Mesangial cell (primary cell): ENCODE results near the gene ESX1. TPM values are rescaled to one million over a fixed set of nuclear protein-coding genes. Genes with fewer than 3 reads are reported as not detected.

Experiments
- total RNA-seq: library from RNA; depleted of rRNA; stranded (reverse); fragments of >200 nt; gene quantifications from 2 replicates; pipeline ENCODE4 v1.2.3, GENCODE V29; 2015

Gene ESX1
- total RNA-seq: 0.33 TPM in 1 of 2 replicates, not detected in the other

GRCh38 chrX:104254442-104255115, at the start of gene ESX1:
Gene ESX1, minus strand, starts transcription at chrX:104254933. Its CDS starts 84 bp downstream, at chrX:104254849.

Other genes starting within 250 kb of the ESX1 start
- not detected in 2 replicates for gene H2BW1, start 241.2 kb downstream of the ESX1 start, total RNA-seq
- gene H2BW2, start 215.0 kb downstream of the ESX1 start, total RNA-seq: not detected in 2 replicates
- 2.0 and 2.5 TPM in 2 replicates for gene TMSB15C, start 178.7 kb downstream of the ESX1 start, total RNA-seq
- gene ZCCHC18, start 142.4 kb downstream of the ESX1 start, total RNA-seq: 1.3 and 3.2 TPM in 2 replicates
- gene SLC25A53, start 97.9 kb downstream of the ESX1 start, total RNA-seq: 2.3 and 4.4 TPM in 2 replicates
- gene FAM199X, start 88.5 kb downstream of the ESX1 start, total RNA-seq: 14.7 and 18.1 TPM in 2 replicates